Panc1 (cell line): ENCODE data around the gene CFAP100. TPM values are rescaled to one million over a fixed set of nuclear protein-coding genes. Genes with fewer than 3 reads are reported as not detected.

Experiments
- ATAC-seq: fragments of 200-7000 bp; cut with Tn5 transposase; 2 replicates; pipeline ENCODE4 v1.9.1; 2020; ENCODE audit warnings: mild to moderate bottlenecking, moderate library complexity
- BruUV-seq: library from RNA; stranded (reverse); fragments of 400-500 nt; replicated peaks from 2 replicates; lab custom pipeline; 2021; lab: Mats Ljungman, UMichigan
- CTCF ChIA-PET: fragments of 300-600 bp; sonication (Branson Sonifier 250); formaldehyde crosslinking; loops from one replicate; lab custom pipeline; 2022; ENCODE audit warnings: antibody characterized with exemption; lab: Charles Lee
- POLR2A ChIA-PET: fragments of 300-600 bp; sonication (Branson Sonifier 250); formaldehyde crosslinking; loops from one replicate; lab custom pipeline; 2022; ENCODE audit warnings: antibody characterized with exemption; lab: Charles Lee
- DNase-seq: peaks from one replicate; pipeline ENCODE4 v3.0.0-alpha.2; 2010; ENCODE audit warnings: low read depth, low spot score
- H3K27ac ChIP-seq: 2 replicates; pipeline ENCODE4 v1.5.1; 2011; ENCODE audit warnings: mild to moderate bottlenecking, low read length, inconsistent platforms
- H3K27me3 ChIP-seq: fragments of 200-500 bp; sonication (Bioruptor generic); 2 replicates; pipeline ENCODE4 v1.6.0; 2014; ENCODE audit warnings: low read length, inconsistent platforms; ENCODE audit not compliant: control insufficient read depth, insufficient read depth
- H3K36me3 ChIP-seq: fragments of 200-500 bp; sonication (Bioruptor generic); 2 replicates; pipeline ENCODE4 v1.5.1; 2014; ENCODE audit warnings: inconsistent platforms, mild to moderate bottlenecking, low read length, moderate library complexity; ENCODE audit not compliant: control insufficient read depth, insufficient read depth
- H3K4me1 ChIP-seq: 2 replicates; pipeline ENCODE4 v1.5.1; 2011; ENCODE audit warnings: inconsistent platforms, mild to moderate bottlenecking, low read length, moderate library complexity; ENCODE audit not compliant: control insufficient read depth, insufficient read depth
- H3K4me3 ChIP-seq, 2 experiments: 2 replicates each; pipeline ENCODE4 v1.5.1; 2011 to 2012; ENCODE audit warnings: low read depth in 2 of 2, low read length in 2 of 2, mild to moderate bottlenecking in 2 of 2, inconsistent platforms in 1 of 2, moderate library complexity in 1 of 2
- H3K9me3 ChIP-seq: fragments of 200-500 bp; sonication (Bioruptor generic); 2 replicates; pipeline ENCODE4 v1.5.1; 2014; ENCODE audit warnings: low read depth, mild to moderate bottlenecking, inconsistent platforms, low read length, moderate library complexity; ENCODE audit not compliant: control insufficient read depth, insufficient read depth
- CTCF ChIP-seq: fragments of 450-650 bp; IDR thresholded peaks from 2 replicates; pipeline ENCODE4 v1.5.1; 2017; ENCODE audit warnings: mild to moderate bottlenecking
- POLR2AphosphoS5 ChIP-seq: IDR thresholded peaks from 2 replicates; pipeline ENCODE4 v1.6.1; 2012; ENCODE audit warnings: mild to moderate bottlenecking, low read depth, low read length, moderate library complexity
- REST ChIP-seq, 2 experiments: IDR thresholded peaks; 2 replicates each; pipeline ENCODE4 v1.6.1; 2011 to 2012; ENCODE audit warnings: low read depth in 2 of 2, control low read depth in 1 of 2, low read length in 1 of 2, mild to moderate bottlenecking in 1 of 2, moderate library complexity in 1 of 2; ENCODE audit not compliant: insufficient read depth in 1 of 2
- SIN3A ChIP-seq: IDR thresholded peaks from 2 replicates; pipeline ENCODE4 v1.6.1; 2012; ENCODE audit warnings: low read depth, mild to moderate bottlenecking, low read length, moderate library complexity, borderline replicate concordance; ENCODE audit not compliant: insufficient read depth
- TCF7L2 ChIP-seq: IDR thresholded peaks from 2 replicates; pipeline ENCODE4 v1.6.1; 2011; ENCODE audit warnings: mild to moderate bottlenecking, low read depth, low read length, inconsistent platforms
- in situ Hi-C: cut with HindIII; loops from 2 replicates; pipeline ENCODE4 v1.10.0; 2016; ENCODE audit warnings: low sequenced_read_pairs, low pct_unique_long_range_greater_than_20kb
- intact Hi-C: fragments of 100-400 bp; cut with micrococcal nuclease; formaldehyde crosslinking; loops from one replicate; pipeline ENCODE4 v1.10.0; 2022; ENCODE audit not compliant: unreplicated experiment
- total RNA-seq: library from RNA; stranded (reverse); gene quantifications from one replicate; pipeline ENCODE4 v1.2.1, GENCODE V29; 2021; ENCODE audit not compliant: unreplicated experiment

The CFAP100 gene
- total RNA-seq, 1 experiment from 2014 or later = not detected

GRCh38 chr3:126377211-126377610 lies 17.5 kb upstream of the CFAP100 start:
- Histone ChIP-seq H3K4me1 (no peaks in the 10 kb centered on the region), H3K27me3 (no peaks in the 10 kb centered on the region), H3K9me3 (no peaks in the 10 kb centered on the region), H3K4me3 (no peak overlapping the region), H3K27ac (no peak overlapping the region), H3K36me3 (no peaks in the 10 kb centered on the region)
- BruUV-seq = no TSS peak
- no peak for DNase-seq
- ChIA-PET POLR2A (no interaction called here), CTCF (no interaction called here)
- no peak for ATAC-seq
- intact Hi-C loops = no loop called here
- in situ Hi-C loops = no loop called here
- TF ChIP-seq SIN3A (no peak), REST (IDR thresholded peaks at IDR 0.05; ENCODE audit: insufficient read depth in 1 of 2, low read depth in 2 of 2, low read length in 1 of 2) (no peak), TCF7L2 (no peak), CTCF (no peak), POLR2AphosphoS5 (no peak)

- Histone ChIP-seq H3K27ac (no peak overlapping the region), H3K36me3 (no peaks in the 10 kb centered on the region), H3K9me3 (no peaks in the 10 kb centered on the region), H3K4me3 (no peak overlapping the region), H3K4me1 (no peaks in the 10 kb centered on the region), H3K27me3 (no peaks in the 10 kb centered on the region)
- POLR2A ChIA-PET = no interaction called here
- CTCF ChIA-PET = no interaction called here
- intact Hi-C loops = no loop called here
- ATAC-seq (no peak), DNase-seq (no peak)
- no TSS peak for BruUV-seq
- in situ Hi-C loops = no loop called here
- no peak for TF ChIP-seq REST (IDR thresholded peaks at IDR 0.05; ENCODE audit: insufficient read depth in 1 of 2, low read depth in 2 of 2, low read length in 1 of 2)
- TF ChIP-seq SIN3A = no peak
- no peak for TF ChIP-seq CTCF
- no peak for TF ChIP-seq POLR2AphosphoS5
- TF ChIP-seq TCF7L2 = no peak
Observed at GRCh38 chr3:126378341-126378751, 16.4 kb upstream of the CFAP100 start.
